GM23338 (cell line): ENCODE measurements around the gene C2orf66.

Experiments used
- CREB1 ChIP-seq: fragments of 250-450 bp; sonication (Bioruptor Pico); IDR thresholded peaks from 2 replicates; pipeline ENCODE4 v1.5.0; 2020; ENCODE audit warnings: low read depth, mild to moderate bottlenecking, moderate library complexity
- EZH2 ChIP-seq: fragments of 200-600 bp; sonication (generic); IDR thresholded peaks from one replicate; pipeline ENCODE4 v1.8.0; 2017; ENCODE audit warnings: antibody characterized with exemption, mild to moderate bottlenecking, low read depth; ENCODE audit not compliant: unreplicated experiment
- JUNB ChIP-seq: IDR thresholded peaks from one replicate; pipeline ENCODE4 v1.6.1; 2016; ENCODE audit warnings: antibody characterized with exemption; ENCODE audit not compliant: unreplicated experiment
- NANOG ChIP-seq: IDR thresholded peaks from 2 replicates; pipeline ENCODE4 v1.6.1; 2016; ENCODE audit warnings: antibody characterized with exemption, borderline replicate concordance
- REST ChIP-seq: IDR thresholded peaks from one replicate; pipeline ENCODE4 v1.6.1; 2018; ENCODE audit warnings: antibody characterized with exemption; ENCODE audit not compliant: unreplicated experiment
- TF ChIP-seq, protein P1 (sequence below), 2 experiments: fragments of 200-600 bp in 1 of 2; sonication (generic) in 1 of 2; conservative IDR thresholded peaks; 2 replicates each; pipeline versions ENCODE4 v1.5.1 to v1.6.1; 2016 to 2017; ENCODE audit warnings: antibody characterized with exemption in 2 of 2, low read depth in 2 of 2, mild to moderate bottlenecking in 2 of 2, moderate library complexity in 1 of 2

- TF ChIP-seq, protein P1, sequence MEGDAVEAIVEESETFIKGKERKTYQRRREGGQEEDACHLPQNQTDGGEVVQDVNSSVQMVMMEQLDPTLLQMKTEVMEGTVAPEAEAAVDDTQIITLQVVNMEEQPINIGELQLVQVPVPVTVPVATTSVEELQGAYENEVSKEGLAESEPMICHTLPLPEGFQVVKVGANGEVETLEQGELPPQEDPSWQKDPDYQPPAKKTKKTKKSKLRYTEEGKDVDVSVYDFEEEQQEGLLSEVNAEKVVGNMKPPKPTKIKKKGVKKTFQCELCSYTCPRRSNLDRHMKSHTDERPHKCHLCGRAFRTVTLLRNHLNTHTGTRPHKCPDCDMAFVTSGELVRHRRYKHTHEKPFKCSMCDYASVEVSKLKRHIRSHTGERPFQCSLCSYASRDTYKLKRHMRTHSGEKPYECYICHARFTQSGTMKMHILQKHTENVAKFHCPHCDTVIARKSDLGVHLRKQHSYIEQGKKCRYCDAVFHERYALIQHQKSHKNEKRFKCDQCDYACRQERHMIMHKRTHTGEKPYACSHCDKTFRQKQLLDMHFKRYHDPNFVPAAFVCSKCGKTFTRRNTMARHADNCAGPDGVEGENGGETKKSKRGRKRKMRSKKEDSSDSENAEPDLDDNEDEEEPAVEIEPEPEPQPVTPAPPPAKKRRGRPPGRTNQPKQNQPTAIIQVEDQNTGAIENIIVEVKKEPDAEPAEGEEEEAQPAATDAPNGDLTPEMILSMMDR (conservative IDR thresholded peaks at IDR 0.05; ENCODE audit: low read depth in 2 of 2), result no peak
- no peak for TF ChIP-seq REST
- no peak for TF ChIP-seq CREB1
- no peak for TF ChIP-seq EZH2
- no peak for TF ChIP-seq NANOG
- TF ChIP-seq JUNB, result no peak
Measured at GRCh38 chr2:196802401-196802800, 6.8 kb downstream of the C2orf66 start.
